ENCODE data around the gene EXOC2.

GRCh38 chr6:518218-518617 is 174.7 kb downstream of the EXOC2 start:
- no peak for TF ChIP-seq CTCF (IDR thresholded peaks at IDR 0.05)
- TF ChIP-seq POLR2A (IDR thresholded peaks at IDR 0.05) = no peak

Data from thyroid gland (tissue), 4 donors.